Thoracic aorta (tissue), 2 donors: ENCODE data around the gene ACOT13. TPM values are rescaled to one million over a fixed set of nuclear protein-coding genes. Genes with fewer than 3 reads are reported as not detected.

Source experiments
- ATAC-seq: fragments of 150-250 bp; one replicate; pipeline ENCODE4 v1.8.0; 2017; ENCODE audit warnings: low read depth; ENCODE audit not compliant: insufficient number of reproducible peaks, low FRiP score
- DNase-seq: peaks from one replicate; pipeline ENCODE4 v3.0.0-alpha.2; 2020; ENCODE audit warnings: low spot score
- H3K27ac ChIP-seq, 2 donors: fragments of 200-600 bp; sonication (generic); 1 replicate in 1 of 2; 2 replicates in 1 of 2; pipeline ENCODE4 v1.5.1; 2016; ENCODE audit warnings: mild to moderate bottlenecking in 2 of 2, moderate library complexity in 2 of 2
- H3K27me3 ChIP-seq: fragments of 200-600 bp; sonication (generic); replicated peaks from 2 replicates; pipeline ENCODE4 v1.6.0; 2016; ENCODE audit warnings: mild to moderate bottlenecking; ENCODE audit not compliant: insufficient read depth
- H3K36me3 ChIP-seq: fragments of 200-600 bp; sonication (generic); one replicate; pipeline ENCODE4 v1.5.1; 2016
- H3K4me1 ChIP-seq, 2 donors: fragments of 200-600 bp; sonication (generic); 1 replicate in 1 of 2; 2 replicates in 1 of 2; pipeline versions ENCODE4 v1.5.1 to v1.6.0; 2016; ENCODE audit warnings: low read depth in 2 of 2, mild to moderate bottlenecking in 1 of 2; ENCODE audit not compliant: control insufficient read depth in 1 of 2
- H3K4me3 ChIP-seq: fragments of 200-600 bp; sonication (generic); 2 replicates; pipeline ENCODE4 v1.5.1; 2016; ENCODE audit warnings: mild to moderate bottlenecking
- H3K9me3 ChIP-seq: fragments of 200-600 bp; sonication (generic); 2 replicates; pipeline ENCODE4 v1.5.1; 2016
- total RNA-seq, 2 donors: library from RNA; depleted of rRNA; stranded (reverse); fragments of >200 nt; gene quantifications; one replicate each; pipeline versions ENCODE4 v1.1.0 to v1.2.3, GENCODE V29; 2016
- TF ChIP-seq, protein P1 (sequence below): fragments of 200-600 bp; sonication (generic); IDR thresholded peaks from one replicate; pipeline ENCODE4 v1.5.1; 2019; ENCODE audit warnings: antibody characterized with exemption

The ACOT13 gene
- total RNA-seq, 2 donors from 2014 or later = 2.5 to 5.8 TPM

DNA sequence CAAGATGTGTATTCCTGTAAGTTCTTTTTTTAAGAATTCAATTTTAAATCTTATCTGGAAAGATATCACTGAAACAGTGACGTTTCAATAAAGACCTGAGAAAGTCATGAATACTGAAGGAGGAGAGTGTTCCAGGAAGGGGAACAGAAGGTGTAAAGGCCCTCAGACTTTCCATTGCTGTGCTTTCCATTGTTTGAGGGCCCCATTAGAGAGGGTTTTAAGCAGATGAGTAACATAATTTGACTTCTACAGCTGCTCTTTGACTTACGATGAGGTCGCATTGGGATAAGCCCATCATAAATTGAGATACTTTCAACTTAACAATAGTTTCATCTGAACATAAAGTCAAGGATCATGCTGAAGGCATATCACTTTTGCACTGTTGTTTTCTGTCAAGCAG lies 24.7 kb downstream of the ACOT13 start:
- Histone ChIP-seq H3K36me3 (no peaks in the 10 kb centered on the region), H3K4me3 (no peak overlapping the region)
- ATAC-seq = no peak

DNA sequence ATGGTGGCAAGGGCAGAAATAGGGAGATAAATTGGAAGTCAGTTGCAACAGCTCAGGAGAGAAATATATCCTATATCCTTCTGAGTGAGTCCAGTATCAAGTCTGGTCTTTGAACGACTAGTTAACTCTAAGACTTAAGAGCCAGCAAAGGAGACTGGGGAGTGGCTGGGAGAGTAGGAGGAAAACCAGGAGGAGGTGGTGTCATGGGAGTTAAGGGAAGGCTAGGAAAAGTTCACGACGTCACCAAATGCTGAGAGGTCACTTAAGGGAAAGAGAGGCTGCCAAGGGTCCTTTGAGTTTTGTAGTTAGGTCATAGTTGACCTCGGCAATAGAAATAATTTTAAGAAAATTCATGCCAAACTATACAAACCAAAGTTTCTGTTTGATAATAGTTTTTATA lies 25.1 kb downstream of the ACOT13 start:
- Histone ChIP-seq H3K4me3 (no peak overlapping the region), H3K36me3 (no peaks in the 10 kb centered on the region), H3K4me1 (peaks cover 4 to 9% of the 10 kb centered on the region in 2 donors), H3K27me3 (no peaks in the 10 kb centered on the region), H3K27ac (no peak overlapping the region), H3K9me3 (no peaks in the 10 kb centered on the region)
- DNase-seq = no peak
- TF ChIP-seq, protein P1, sequence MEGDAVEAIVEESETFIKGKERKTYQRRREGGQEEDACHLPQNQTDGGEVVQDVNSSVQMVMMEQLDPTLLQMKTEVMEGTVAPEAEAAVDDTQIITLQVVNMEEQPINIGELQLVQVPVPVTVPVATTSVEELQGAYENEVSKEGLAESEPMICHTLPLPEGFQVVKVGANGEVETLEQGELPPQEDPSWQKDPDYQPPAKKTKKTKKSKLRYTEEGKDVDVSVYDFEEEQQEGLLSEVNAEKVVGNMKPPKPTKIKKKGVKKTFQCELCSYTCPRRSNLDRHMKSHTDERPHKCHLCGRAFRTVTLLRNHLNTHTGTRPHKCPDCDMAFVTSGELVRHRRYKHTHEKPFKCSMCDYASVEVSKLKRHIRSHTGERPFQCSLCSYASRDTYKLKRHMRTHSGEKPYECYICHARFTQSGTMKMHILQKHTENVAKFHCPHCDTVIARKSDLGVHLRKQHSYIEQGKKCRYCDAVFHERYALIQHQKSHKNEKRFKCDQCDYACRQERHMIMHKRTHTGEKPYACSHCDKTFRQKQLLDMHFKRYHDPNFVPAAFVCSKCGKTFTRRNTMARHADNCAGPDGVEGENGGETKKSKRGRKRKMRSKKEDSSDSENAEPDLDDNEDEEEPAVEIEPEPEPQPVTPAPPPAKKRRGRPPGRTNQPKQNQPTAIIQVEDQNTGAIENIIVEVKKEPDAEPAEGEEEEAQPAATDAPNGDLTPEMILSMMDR = no peak
- no peak for ATAC-seq

More for the DNA sequence above, 24.7 kb downstream of the ACOT13 start:
- TF ChIP-seq, protein P1 = no peak
- H3K27me3 ChIP-seq = no peaks in the 10 kb centered on the region
- DNase-seq = no peak
- peaks cover 4 to 9% of the 10 kb centered on the region in 2 donors for H3K4me1 ChIP-seq
- no peaks in the 10 kb centered on the region for H3K9me3 ChIP-seq
- no peak overlapping the region for H3K27ac ChIP-seq

DNA sequence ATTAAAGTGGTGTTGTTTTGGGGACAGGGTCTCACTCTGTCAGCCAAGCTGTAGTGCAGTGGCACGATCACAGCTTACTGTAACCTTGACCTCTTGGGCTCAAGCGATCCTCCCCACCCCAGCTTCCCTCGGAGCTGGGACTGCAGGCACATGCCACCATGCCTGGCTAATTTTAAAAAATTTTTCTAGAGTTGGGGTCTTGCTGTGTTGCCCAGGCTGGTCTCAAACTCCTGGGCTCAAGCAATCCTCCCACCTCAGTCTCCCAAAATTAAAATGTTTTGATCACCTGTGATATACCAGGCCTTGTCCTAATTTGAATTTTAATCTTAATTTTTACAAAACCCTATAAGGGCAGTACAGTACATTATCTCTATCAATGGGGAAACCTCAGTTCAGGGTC lies 25.5 kb downstream of the ACOT13 start:
- DNase-seq = no peak
- peaks cover 4 to 9% of the 10 kb centered on the region in 2 donors for H3K4me1 ChIP-seq
- H3K27ac ChIP-seq = no peak overlapping the region
- no peaks in the 10 kb centered on the region for H3K27me3 ChIP-seq
- TF ChIP-seq, protein P1 = no peak
- H3K36me3 ChIP-seq = no peaks in the 10 kb centered on the region
- ATAC-seq = no peak
- no peak overlapping the region for H3K4me3 ChIP-seq
- no peaks in the 10 kb centered on the region for H3K9me3 ChIP-seq

DNA sequence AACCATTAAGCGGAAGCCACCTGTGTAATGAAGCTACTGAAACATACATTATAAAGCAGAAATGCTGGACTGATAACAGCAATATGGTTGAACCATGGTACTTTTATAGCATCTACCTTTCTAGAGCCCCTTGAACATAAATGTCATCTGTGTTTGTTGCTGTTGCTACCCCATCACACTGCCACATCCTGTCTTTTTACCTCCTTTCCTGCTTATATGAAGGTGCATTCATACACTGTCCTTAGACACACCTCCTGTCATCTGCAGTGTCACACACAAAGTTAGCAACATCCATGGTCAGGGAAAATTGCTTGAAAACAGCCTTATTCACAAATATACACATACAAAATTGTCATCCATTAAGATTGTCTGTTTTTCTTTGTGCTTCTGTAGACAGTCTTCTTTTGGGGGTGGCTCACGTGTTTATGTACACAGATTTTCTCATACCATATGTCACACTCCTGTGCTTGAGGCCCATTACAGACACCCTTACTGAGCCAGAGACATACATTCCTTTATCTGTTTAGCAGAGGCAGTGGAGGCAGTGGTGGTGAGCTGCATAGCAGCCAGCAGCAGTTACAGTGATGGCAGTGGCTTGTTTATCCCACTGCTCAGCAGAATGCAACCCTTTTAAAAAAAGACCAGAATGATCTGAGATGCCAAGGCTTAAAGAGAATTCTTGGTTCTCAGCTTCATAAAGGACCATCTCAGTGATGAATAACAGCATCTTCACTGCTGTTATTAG lies 26.1 kb downstream of the ACOT13 start:
- no peak for DNase-seq
- Histone ChIP-seq H3K27ac (no peak overlapping the region), H3K9me3 (no peaks in the 10 kb centered on the region), H3K4me1 (peaks cover 4 to 9% of the 10 kb centered on the region in 2 donors), H3K4me3 (no peak overlapping the region), H3K36me3 (no peaks in the 10 kb centered on the region), H3K27me3 (no peaks in the 10 kb centered on the region)
- TF ChIP-seq, protein P1 = no peak
- no peak for ATAC-seq

DNA sequence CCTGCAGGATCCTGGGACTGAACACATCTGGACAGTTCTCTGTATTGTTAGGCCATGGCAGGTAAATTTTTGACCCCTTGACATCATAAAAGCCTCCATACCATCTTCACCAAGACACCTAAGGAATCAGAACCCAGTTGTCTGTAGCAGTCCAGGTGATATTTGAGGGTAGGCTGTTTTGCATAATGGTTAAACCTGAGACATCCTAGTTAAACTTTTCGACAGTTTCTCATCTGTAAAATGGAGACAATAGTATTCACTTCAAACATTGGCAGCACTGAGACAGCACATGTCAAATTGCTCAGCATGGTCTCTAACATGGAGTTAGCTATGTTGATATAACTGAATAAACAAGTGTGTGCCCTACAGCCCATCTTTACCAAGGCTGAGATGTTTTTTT lies 27.3 kb downstream of the ACOT13 start:
- TF ChIP-seq, protein P1 = no peak
- DNase-seq = no peak
- Histone ChIP-seq H3K4me3 (no peak overlapping the region), H3K36me3 (no peaks in the 10 kb centered on the region), H3K4me1 (peaks cover 4 to 10% of the 10 kb centered on the region in 2 donors), H3K27me3 (no peaks in the 10 kb centered on the region), H3K27ac (no peak overlapping the region), H3K9me3 (no peaks in the 10 kb centered on the region)
- no peak for ATAC-seq
